SK-N-SH treated with all-trans-retinoic acid at 6 μM for 48 hours (cell line): ENCODE data around the gene OR2W3.

Source experiments
- ARNTL ChIP-seq: fragments of 450-650 bp; formaldehyde crosslinking; IDR thresholded peaks from 2 replicates; pipeline ENCODE4 v1.5.0; 2020; ENCODE audit warnings: low read depth, mild to moderate bottlenecking, moderate library complexity, borderline replicate concordance
- CREB5 ChIP-seq: fragments of 250-450 bp; sonication (Bioruptor Pico); IDR thresholded peaks from 2 replicates; pipeline ENCODE4 v1.5.1; 2020; ENCODE audit warnings: low read depth, mild to moderate bottlenecking, moderate library complexity
- CSRNP3 ChIP-seq: fragments of 250-450 bp; sonication (Bioruptor Pico); IDR thresholded peaks from 2 replicates; pipeline ENCODE4 v1.5.1; 2021; ENCODE audit warnings: mild to moderate bottlenecking, moderate library complexity
- ESRRG ChIP-seq: fragments of 250-450 bp; sonication (Bioruptor Pico); IDR thresholded peaks from 2 replicates; pipeline ENCODE4 v1.6.1; 2021; ENCODE audit warnings: mild to moderate bottlenecking
- OSR1 ChIP-seq: fragments of 250-450 bp; sonication (Bioruptor Pico); IDR thresholded peaks from 2 replicates; pipeline ENCODE4 v1.8.0; 2022; ENCODE audit warnings: moderate library complexity, mild to moderate bottlenecking, inconsistent platforms
- PATZ1 ChIP-seq: fragments of 250-450 bp; sonication (Bioruptor Pico); IDR thresholded peaks from 2 replicates; pipeline ENCODE4 v1.8.0; 2020; ENCODE audit warnings: mild to moderate bottlenecking, moderate library complexity, borderline replicate concordance
- RARB ChIP-seq: fragments of 250-450 bp; sonication (Bioruptor Pico); IDR thresholded peaks from 2 replicates; pipeline ENCODE4 v1.8.0; 2021; ENCODE audit warnings: mild to moderate bottlenecking, moderate library complexity
- TCF4 ChIP-seq: fragments of 250-450 bp; sonication (Bioruptor Pico); IDR thresholded peaks from 2 replicates; pipeline ENCODE4 v1.8.0; 2021; ENCODE audit warnings: mild to moderate bottlenecking, moderate library complexity, borderline replicate concordance
- ZFP30 ChIP-seq: fragments of 450-650 bp; formaldehyde crosslinking; IDR thresholded peaks from 2 replicates; pipeline ENCODE4 v1.5.0; 2022; ENCODE audit warnings: mild to moderate bottlenecking, moderate library complexity
- TF ChIP-seq, protein P1 (sequence below): fragments of 250-450 bp; sonication (Bioruptor Pico); IDR thresholded peaks from 2 replicates; pipeline ENCODE4 v1.5.0; 2020; ENCODE audit warnings: mild to moderate bottlenecking, moderate library complexity

DNA sequence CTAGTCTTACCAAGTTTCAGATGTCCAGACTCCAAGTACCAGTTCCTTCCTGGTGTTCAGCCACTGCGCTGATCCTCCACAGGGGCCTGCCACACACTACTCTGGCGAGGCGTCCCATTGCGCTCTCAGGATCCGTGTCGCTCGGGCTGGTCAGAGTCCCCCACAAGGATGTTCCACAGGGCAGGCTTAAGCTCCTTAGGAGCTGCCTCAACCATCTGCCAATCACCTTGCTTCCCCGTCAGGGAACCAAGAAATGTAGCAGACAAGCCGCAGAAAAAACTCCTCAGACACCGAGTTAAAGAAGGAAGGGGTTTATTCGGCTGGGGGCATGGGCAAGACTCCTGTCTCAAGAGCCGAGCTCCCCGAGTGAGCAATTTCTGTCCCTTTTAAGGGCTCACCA is 9.8 kb downstream of the OR2W3 start:
- no peak for TF ChIP-seq CREB5 (CRISPR knock-in tag)
- no peak for TF ChIP-seq PATZ1 (CRISPR knock-in tag)
- TF ChIP-seq TCF4 (CRISPR knock-in tag) = no peak
- no peak for TF ChIP-seq ZFP30 (CRISPR knock-in tag)
- no peak for TF ChIP-seq CSRNP3
- TF ChIP-seq ESRRG (CRISPR knock-in tag) = no peak
- no peak for TF ChIP-seq RARB (CRISPR knock-in tag)
- TF ChIP-seq OSR1 = no peak
- no peak for TF ChIP-seq ARNTL (CRISPR knock-in tag)
- TF ChIP-seq, protein P1, sequence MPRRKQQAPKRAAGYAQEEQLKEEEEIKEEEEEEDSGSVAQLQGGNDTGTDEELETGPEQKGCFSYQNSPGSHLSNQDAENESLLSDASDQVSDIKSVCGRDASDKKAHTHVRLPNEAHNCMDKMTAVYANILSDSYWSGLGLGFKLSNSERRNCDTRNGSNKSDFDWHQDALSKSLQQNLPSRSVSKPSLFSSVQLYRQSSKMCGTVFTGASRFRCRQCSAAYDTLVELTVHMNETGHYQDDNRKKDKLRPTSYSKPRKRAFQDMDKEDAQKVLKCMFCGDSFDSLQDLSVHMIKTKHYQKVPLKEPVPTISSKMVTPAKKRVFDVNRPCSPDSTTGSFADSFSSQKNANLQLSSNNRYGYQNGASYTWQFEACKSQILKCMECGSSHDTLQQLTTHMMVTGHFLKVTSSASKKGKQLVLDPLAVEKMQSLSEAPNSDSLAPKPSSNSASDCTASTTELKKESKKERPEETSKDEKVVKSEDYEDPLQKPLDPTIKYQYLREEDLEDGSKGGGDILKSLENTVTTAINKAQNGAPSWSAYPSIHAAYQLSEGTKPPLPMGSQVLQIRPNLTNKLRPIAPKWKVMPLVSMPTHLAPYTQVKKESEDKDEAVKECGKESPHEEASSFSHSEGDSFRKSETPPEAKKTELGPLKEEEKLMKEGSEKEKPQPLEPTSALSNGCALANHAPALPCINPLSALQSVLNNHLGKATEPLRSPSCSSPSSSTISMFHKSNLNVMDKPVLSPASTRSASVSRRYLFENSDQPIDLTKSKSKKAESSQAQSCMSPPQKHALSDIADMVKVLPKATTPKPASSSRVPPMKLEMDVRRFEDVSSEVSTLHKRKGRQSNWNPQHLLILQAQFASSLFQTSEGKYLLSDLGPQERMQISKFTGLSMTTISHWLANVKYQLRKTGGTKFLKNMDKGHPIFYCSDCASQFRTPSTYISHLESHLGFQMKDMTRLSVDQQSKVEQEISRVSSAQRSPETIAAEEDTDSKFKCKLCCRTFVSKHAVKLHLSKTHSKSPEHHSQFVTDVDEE (CRISPR knock-in tag) = no peak
